PC-3 (cell line): ENCODE data around the gene DCP2. TPM values are rescaled to one million over a fixed set of nuclear protein-coding genes. Genes with fewer than 3 reads are reported as not detected.
A peak's percentile ranks its signal among the peaks of the same experiment; 100 is the strongest.

Experiments used
- ATAC-seq: fragments of 200-7000 bp; cut with Tn5 transposase; 2 replicates; pipeline ENCODE4 v1.9.1; 2020; ENCODE audit warnings: mild to moderate bottlenecking, moderate library complexity
- BruUV-seq: library from RNA; stranded (reverse); fragments of 400-500 nt; replicated peaks from 2 replicates; lab custom pipeline; 2021; lab: Mats Ljungman, UMichigan
- CTCF ChIA-PET: fragments of 300-600 bp; sonication (Branson Sonifier 250); formaldehyde crosslinking; loops from one replicate; lab custom pipeline; 2022; ENCODE audit warnings: antibody characterized with exemption; lab: Charles Lee
- POLR2A ChIA-PET: fragments of 300-600 bp; sonication (Branson Sonifier 250); formaldehyde crosslinking; loops from one replicate; lab custom pipeline; 2022; ENCODE audit warnings: antibody characterized with exemption; ENCODE audit not compliant: unreplicated experiment; lab: Charles Lee
- DNase-seq: peaks from one replicate; pipeline ENCODE4 v3.0.0-alpha.2; 2015
- H2AFZ ChIP-seq: fragments of 300-600 bp; sonication (generic); 2 replicates; pipeline ENCODE4 v1.6.0; 2016; ENCODE audit warnings: antibody characterized with exemption, low read length
- H3F3A ChIP-seq: fragments of 300-600 bp; sonication (generic); one replicate; pipeline ENCODE4 v1.6.0; 2017; ENCODE audit warnings: antibody characterized with exemption, low read length, control low read depth, mild to moderate bottlenecking; ENCODE audit not compliant: unreplicated experiment
- H3K27ac ChIP-seq: fragments of 300-600 bp; sonication (generic); 2 replicates; pipeline ENCODE4 v1.5.1; 2016; ENCODE audit warnings: mild to moderate bottlenecking, low read length
- H3K27me3 ChIP-seq: fragments of 300-600 bp; sonication (generic); 2 replicates; pipeline ENCODE4 v1.6.1; 2016; ENCODE audit warnings: low read length, mixed read lengths
- H3K36me3 ChIP-seq: fragments of 300-600 bp; sonication (generic); 2 replicates; pipeline ENCODE4 v1.6.1; 2016; ENCODE audit warnings: low read depth, mixed run types, low read length, mixed read lengths
- H3K4me1 ChIP-seq: fragments of 300-600 bp; sonication (generic); 2 replicates; pipeline ENCODE4 v1.5.1; 2016; ENCODE audit warnings: low read length; ENCODE audit not compliant: insufficient read depth
- H3K4me2 ChIP-seq: fragments of 300-600 bp; sonication (generic); 2 replicates; pipeline ENCODE4 v1.6.0; 2016; ENCODE audit warnings: low read length
- H3K4me3 ChIP-seq: fragments of 300-600 bp; sonication (generic); 2 replicates; pipeline ENCODE4 v1.5.1; 2016; ENCODE audit warnings: mild to moderate bottlenecking, low read length, mixed read lengths
- H3K79me2 ChIP-seq: fragments of 300-600 bp; sonication (generic); 2 replicates; pipeline ENCODE4 v1.6.1; 2017; ENCODE audit warnings: low read length, mixed read lengths
- H3K9ac ChIP-seq: fragments of 300-600 bp; sonication (generic); 2 replicates; pipeline ENCODE4 v1.6.0; 2016; ENCODE audit warnings: mild to moderate bottlenecking, low read length
- H3K9me2 ChIP-seq: fragments of 300-600 bp; sonication (generic); replicated peaks from 2 replicates; pipeline ENCODE4 v1.6.1; 2016; ENCODE audit warnings: mixed run types, low read length, mixed read lengths
- H3K9me3 ChIP-seq: fragments of 300-600 bp; sonication (generic); 2 replicates; pipeline ENCODE4 v1.6.1; 2016; ENCODE audit warnings: low read length, mixed read lengths
- H4K20me1 ChIP-seq: fragments of 300-600 bp; sonication (generic); 2 replicates; pipeline ENCODE4 v1.6.1; 2016; ENCODE audit warnings: low read length, mixed read lengths
- EZH2 ChIP-seq: fragments of 300-600 bp; sonication (generic); IDR thresholded peaks from one replicate; pipeline ENCODE4 v1.6.1; 2017; ENCODE audit warnings: antibody characterized with exemption, mild to moderate bottlenecking, low read length; ENCODE audit not compliant: unreplicated experiment
- EZH2phosphoT487 ChIP-seq: fragments of 300-600 bp; sonication (generic); IDR thresholded peaks from 2 replicates; pipeline ENCODE4 v1.6.1; 2018; ENCODE audit warnings: mild to moderate bottlenecking, antibody characterized with exemption, low read length, borderline replicate concordance
- intact Hi-C: fragments of 100-400 bp; cut with micrococcal nuclease; formaldehyde crosslinking; loops from 2 replicates; pipeline ENCODE4 v1.9.0; 2023
- total RNA-seq: library from RNA; depleted of rRNA; stranded (reverse); fragments of >200 nt; gene quantifications from 2 replicates; pipeline ENCODE4 v1.2.3, GENCODE V29; 2014
- TF ChIP-seq, protein P1 (sequence below): fragments of 300-600 bp; sonication (generic); conservative IDR thresholded peaks from 2 replicates; pipeline ENCODE4 v1.5.1; 2017; ENCODE audit warnings: antibody characterized with exemption, low read depth, mild to moderate bottlenecking, low read length

Gene DCP2
- total RNA-seq, 1 experiment from 2014 or later = 33.6 TPM

DNA sequence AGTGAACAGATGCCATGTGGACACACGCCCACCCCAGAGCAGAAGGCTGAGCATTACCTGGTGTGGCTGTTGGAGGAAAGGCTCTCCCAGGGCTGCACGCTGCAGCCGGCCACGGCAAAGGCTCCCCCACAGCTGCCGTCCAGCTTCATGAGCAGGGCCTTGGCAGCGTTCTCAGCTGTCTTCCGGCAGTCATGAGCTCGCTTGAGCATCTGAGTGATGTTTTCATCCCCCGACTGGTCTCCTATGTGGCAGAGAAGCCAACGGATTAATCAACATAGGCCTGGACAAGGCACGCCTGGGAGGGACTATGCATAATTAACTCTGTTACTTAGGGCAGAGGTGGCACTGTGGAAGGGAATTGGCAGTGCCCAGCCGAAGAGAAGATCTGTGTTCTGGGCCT, 87.3 kb downstream of the DCP2 start:
- H3K36me3 ChIP-seq = no peaks in the 10 kb centered on the region
- H3K9me3 ChIP-seq = no peaks in the 10 kb centered on the region
- BruUV-seq = no TSS peak
- no peaks in the 10 kb centered on the region for H3K27me3 ChIP-seq
- no peaks in the 10 kb centered on the region for H4K20me1 ChIP-seq
- ChIA-PET CTCF (no interaction called here), POLR2A (no interaction called here)
- no peak overlapping the region for H3K4me3 ChIP-seq
- H3K27ac ChIP-seq = no peak overlapping the region
- TF ChIP-seq EZH2phosphoT487 (no peak), EZH2 (no peak)
- TF ChIP-seq, protein P1, sequence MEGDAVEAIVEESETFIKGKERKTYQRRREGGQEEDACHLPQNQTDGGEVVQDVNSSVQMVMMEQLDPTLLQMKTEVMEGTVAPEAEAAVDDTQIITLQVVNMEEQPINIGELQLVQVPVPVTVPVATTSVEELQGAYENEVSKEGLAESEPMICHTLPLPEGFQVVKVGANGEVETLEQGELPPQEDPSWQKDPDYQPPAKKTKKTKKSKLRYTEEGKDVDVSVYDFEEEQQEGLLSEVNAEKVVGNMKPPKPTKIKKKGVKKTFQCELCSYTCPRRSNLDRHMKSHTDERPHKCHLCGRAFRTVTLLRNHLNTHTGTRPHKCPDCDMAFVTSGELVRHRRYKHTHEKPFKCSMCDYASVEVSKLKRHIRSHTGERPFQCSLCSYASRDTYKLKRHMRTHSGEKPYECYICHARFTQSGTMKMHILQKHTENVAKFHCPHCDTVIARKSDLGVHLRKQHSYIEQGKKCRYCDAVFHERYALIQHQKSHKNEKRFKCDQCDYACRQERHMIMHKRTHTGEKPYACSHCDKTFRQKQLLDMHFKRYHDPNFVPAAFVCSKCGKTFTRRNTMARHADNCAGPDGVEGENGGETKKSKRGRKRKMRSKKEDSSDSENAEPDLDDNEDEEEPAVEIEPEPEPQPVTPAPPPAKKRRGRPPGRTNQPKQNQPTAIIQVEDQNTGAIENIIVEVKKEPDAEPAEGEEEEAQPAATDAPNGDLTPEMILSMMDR = no peak
- no peaks in the 10 kb centered on the region for H3K79me2 ChIP-seq
- no peaks in the 10 kb centered on the region for H3K9me2 ChIP-seq
- intact Hi-C loops = no loop called here
- H3K4me2 ChIP-seq = no peak overlapping the region
- no peaks in the 10 kb centered on the region for H3F3A ChIP-seq
- DNase-seq (no peak), ATAC-seq (no peak)
- peaks cover 21% of the 10 kb centered on the region for H3K4me1 ChIP-seq
- no peak overlapping the region for H3K9ac ChIP-seq
- H2AFZ ChIP-seq = no peak overlapping the region

- TF ChIP-seq EZH2phosphoT487 (no peak), EZH2 (no peak)
- TF ChIP-seq, protein P1 = no peak
- no peaks in the 10 kb centered on the region for H4K20me1 ChIP-seq
- ATAC-seq = no peak
- H3K9me3 ChIP-seq = no peaks in the 10 kb centered on the region
- no peak overlapping the region for H3K4me3 ChIP-seq
- H3K9me2 ChIP-seq = no peaks in the 10 kb centered on the region
- no peaks in the 10 kb centered on the region for H3F3A ChIP-seq
- no peak overlapping the region for H3K9ac ChIP-seq
- H3K27me3 ChIP-seq = no peaks in the 10 kb centered on the region
- POLR2A ChIA-PET = interaction anchor here (0.5 kb wide), 1 partner anchor 358 kb away, joined by 3 read pairs; no protein-coding TSS in a partner anchor
- intact Hi-C loops = no loop called here
- H3K79me2 ChIP-seq = no peaks in the 10 kb centered on the region
- no peak overlapping the region for H3K27ac ChIP-seq
- H3K4me1 ChIP-seq = peaks cover 21% of the 10 kb centered on the region
- BruUV-seq = no TSS peak
- no peak for DNase-seq
- H3K36me3 ChIP-seq = no peaks in the 10 kb centered on the region
- CTCF ChIA-PET = no interaction called here
- H3K4me2 ChIP-seq = no peak overlapping the region
- H2AFZ ChIP-seq = no peak overlapping the region
Observed at GRCh38 chr5:113064806-113065205, 88.2 kb downstream of the DCP2 start.

- Histone ChIP-seq H2AFZ (no peak overlapping the region), H3K4me2 (no peak overlapping the region), H4K20me1 (no peaks in the 10 kb centered on the region), H3K4me3 (no peak overlapping the region), H3K4me1 (peaks cover 21% of the 10 kb centered on the region), H3K9me2 (no peaks in the 10 kb centered on the region), H3F3A (no peaks in the 10 kb centered on the region), H3K36me3 (no peaks in the 10 kb centered on the region), H3K9me3 (no peaks in the 10 kb centered on the region), H3K27me3 (no peaks in the 10 kb centered on the region), H3K9ac (no peak overlapping the region), H3K27ac (no peak overlapping the region), H3K79me2 (no peaks in the 10 kb centered on the region)
- ATAC-seq (peak; percentile 37; the same call in 1 of the 2 replicates), DNase-seq (no peak)
- intact Hi-C loops = no loop called here
- ChIA-PET CTCF (no interaction called here), POLR2A (no interaction called here)
- TF ChIP-seq, protein P1 = no peak
- no peak for TF ChIP-seq EZH2
- no peak for TF ChIP-seq EZH2phosphoT487
- no TSS peak for BruUV-seq
Observed at GRCh38 chr5:113065626-113066025, 89.0 kb downstream of the DCP2 start.
